Caki2 (cell line): Measurements from ENCODE around the gene MAP3K20. TPM values are rescaled to one million over a fixed set of nuclear protein-coding genes. Genes with fewer than 3 reads are reported as not detected.
"Not testable (repeated sequence)": the region's sequence is repeated elsewhere in the genome, so short reads cannot be mapped to it uniquely, and the experiment has no call there.

ENCODE experiments used
- DNase-seq: peaks from one replicate; pipeline ENCODE4 v3.0.0-alpha.2; 2015; ENCODE audit warnings: low read depth
- in situ Hi-C: cut with HindIII; loops from 2 replicates; pipeline ENCODE4 v1.10.0; 2016; ENCODE audit warnings: low sequenced_read_pairs, low pct_unique_long_range_greater_than_20kb, mixed read lengths
- total RNA-seq: library from RNA; depleted of rRNA; stranded (reverse); fragments of >200 nt; shearing (Covaris generic); gene quantifications from 2 replicates; pipeline ENCODE4 v1.2.3, GENCODE V29; 2014; ENCODE audit warnings: low replicate concordance

The MAP3K20 gene
- total RNA-seq, 1 experiment from 2014 or later: 22.2 TPM

DNA sequence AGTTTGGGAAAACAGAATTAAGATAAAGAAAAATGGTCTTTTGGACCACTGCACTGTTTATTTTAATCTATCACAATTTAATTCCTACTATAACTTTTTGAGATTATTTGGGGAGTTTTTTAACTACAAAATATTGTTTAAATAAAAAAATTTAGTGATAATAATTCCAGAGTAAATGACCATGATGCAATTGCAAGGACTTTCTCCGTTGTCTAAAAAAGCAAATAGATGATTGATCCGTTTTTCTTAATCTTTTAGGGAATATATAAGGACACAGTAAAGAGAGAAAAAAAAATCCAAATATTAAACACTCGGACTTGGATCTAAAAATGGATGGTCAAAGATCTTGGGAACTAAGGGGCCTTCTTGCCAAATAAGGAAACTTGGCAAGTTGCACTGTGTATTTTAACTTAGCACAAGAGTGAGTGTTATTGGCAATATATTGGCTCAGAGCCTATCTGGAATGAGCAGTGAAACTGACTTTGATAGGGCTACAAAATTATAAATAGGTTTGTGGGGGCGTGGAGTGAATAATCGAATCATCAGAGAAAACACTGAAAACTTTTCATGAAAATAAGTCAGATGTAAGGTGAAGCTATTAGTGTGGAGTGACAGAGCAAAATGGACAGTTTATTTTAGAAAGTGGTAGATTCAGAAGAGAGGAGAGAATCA is 2.0 kb downstream of the MAP3K20 start:
- in situ Hi-C loops: no loop called here
- DNase-seq: no peak

DNA sequence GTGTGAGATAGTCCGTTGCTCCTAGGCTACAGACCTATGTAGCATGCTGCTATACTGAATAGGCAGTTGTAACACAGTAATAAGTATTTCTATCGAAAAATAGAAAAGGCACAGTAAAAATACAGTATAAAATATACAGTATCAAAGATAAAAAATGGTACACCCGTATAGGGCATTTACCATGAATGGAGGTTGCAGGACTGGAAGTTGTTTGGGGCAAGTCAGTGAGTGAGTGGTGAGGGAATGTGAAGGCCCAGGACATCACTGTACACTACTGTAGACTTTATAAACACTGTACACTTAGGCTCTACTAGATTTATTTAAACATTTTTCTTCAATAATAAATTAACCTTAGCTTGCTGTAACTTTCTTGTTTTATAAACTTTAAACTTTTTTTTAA is 3.5 kb downstream of the MAP3K20 start:
- in situ Hi-C loops: no loop called here
- DNase-seq: no peak

DNA sequence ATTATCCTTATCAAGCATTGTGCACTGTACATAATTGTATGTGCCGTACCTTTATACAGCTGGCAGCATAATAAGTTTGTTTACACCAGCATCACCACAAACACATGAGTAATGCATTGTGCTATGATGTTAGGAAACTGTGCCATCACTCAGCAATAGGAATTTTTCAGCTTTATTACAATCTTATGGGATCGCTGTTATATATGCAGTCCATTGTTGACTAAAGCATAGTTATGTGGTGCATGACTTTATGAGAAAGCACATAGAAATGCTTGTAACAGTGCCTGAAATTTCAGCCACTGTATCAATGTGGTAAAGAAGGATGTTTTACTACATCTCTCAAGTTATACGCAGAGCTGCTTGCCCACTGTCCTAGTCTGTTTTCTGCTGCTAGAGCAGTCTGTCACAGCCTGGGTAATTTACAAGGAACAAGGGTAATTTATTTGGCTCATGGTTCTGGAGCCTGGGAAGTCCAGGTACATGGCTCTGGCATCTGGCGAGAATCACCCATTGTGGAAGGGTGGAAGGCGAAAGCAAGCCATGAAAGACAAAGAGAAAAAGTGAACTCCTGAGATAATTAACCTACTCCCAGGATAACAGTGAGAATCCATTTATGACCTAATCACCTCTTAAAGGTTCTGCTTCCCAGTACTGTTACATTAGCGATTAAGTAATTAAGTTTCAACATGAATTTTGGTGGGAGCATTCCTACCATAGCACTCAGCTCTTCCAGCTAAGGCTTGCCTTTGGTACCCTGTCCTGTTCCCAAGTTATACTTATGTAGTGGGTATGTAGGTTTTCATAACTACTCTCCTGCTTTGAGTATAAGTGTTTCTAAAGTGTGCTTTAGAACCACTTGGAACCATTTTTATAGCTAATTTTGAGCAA is 4.6 kb downstream of the MAP3K20 start:
- DNase-seq: no peak
- in situ Hi-C loops: no loop called here

DNA sequence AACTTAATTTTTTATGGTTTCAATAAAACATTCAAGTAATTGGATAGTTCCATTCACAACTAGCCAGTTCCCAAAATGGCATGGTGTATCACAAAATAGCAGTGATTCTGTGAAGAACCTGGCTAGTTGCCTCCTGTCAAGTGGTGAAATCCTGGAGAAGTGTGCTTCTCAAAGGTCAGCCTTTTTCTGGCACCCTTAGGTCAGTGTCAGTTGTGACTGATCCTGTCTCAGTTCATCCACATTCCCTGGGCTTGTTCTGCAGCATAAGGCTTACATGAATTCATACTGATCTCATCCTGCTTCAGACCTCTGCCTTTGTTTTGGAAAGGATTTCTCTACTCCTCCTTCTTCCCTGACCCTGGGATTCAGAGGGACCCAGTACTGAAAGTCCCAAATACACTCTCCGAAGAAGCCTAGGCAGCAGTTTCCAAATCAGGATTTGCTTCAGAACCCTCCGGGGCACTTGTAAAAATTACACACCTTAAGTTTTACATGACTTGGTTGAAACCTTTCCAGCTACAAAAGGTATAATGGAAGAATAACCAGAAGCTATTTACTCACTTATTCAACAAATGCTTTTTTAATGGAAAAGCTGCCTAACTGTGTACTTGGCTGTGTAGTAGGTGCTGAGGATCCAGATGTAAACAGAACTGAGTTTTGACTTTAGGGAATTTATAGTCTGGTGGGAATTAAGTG is 11.0 kb downstream of the MAP3K20 start:
- no peak for DNase-seq
- in situ Hi-C loops: no loop called here

DNA sequence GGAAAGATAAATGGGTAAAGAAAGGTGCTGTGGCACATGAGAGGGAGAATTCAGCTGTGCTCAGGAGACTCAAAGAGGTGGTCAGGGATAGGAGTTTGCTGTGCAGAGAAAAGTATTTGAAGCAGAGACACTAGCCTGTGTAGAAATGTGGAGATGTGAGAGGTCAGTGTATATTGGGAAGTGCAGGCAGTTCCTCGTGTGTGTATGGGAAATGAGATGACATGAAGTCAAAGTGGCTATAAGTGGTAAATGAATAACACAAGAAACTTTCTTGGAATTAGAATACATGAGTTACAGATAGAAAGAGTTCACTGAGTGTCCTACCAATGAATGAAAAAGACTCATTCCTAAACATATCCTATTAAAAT is 11.6 kb downstream of the MAP3K20 start:
- no peak for DNase-seq
- in situ Hi-C loops: no loop called here

DNA sequence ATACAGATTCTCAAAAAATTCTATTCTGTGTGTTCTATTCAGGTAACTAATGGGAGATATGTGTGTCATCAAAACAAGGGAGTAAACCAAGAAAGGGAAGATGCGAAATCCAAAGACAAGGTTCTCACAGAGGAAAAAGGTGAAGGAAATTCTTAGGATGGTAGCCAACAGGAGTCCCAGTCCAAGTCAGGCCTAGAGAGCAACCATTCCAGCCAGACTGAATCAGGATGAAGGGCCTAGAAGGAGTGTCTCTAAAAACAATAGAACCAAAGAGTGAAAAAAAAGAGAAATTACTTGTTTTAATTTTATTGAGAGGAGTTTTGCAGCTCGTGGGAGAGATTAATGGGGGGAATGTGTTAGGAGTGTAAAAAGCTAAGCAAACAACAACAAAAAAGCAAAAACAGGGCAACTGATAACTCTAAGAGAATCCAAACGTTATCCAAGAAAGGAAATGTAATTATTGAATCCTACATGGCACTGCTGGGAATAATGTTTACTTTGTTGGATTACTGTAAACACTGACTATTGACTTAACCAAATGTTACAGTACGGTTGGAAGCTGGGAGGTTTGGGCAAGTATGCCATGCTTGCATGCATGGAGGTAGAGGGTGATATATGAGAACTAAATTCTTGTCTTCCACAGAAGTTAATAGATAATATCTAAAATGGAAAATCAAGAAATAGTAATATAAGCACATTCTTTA is 12.3 kb downstream of the MAP3K20 start:
- no peak for DNase-seq

DNA sequence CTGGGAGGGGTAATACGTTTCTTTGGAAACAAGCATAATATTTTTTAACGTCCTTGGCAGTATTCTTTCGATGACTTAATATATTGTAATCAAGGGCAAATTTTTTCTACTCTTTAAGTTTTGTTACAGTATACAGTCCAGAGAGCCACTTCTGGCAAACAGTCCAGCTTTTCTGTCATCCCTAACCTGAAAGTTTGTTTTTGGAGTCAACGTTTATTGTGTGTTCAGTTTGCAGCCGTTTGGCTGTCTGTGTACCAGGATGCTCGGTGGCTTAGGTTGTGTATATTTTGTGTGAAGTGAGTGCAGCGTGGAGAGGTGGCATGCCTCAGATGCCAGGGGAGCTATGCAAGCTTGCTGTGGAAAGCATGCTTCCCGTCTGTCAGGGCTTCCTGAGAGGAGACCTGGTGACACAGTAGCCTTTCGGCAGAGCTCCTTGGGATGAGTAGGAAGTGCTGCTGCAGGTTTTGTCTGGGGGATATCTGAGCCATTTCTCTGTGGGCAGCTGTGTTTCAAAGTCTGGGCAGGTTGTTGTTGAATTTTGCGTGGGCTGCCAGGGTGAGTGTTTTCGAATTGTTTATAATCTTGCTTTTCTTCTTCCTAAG is 14.7 kb downstream of the MAP3K20 start:
- in situ Hi-C loops: no loop called here
- DNase-seq: no peak

More for the DNA sequence above, 12.3 kb downstream of the MAP3K20 start:
- in situ Hi-C loops: no loop called here

DNA sequence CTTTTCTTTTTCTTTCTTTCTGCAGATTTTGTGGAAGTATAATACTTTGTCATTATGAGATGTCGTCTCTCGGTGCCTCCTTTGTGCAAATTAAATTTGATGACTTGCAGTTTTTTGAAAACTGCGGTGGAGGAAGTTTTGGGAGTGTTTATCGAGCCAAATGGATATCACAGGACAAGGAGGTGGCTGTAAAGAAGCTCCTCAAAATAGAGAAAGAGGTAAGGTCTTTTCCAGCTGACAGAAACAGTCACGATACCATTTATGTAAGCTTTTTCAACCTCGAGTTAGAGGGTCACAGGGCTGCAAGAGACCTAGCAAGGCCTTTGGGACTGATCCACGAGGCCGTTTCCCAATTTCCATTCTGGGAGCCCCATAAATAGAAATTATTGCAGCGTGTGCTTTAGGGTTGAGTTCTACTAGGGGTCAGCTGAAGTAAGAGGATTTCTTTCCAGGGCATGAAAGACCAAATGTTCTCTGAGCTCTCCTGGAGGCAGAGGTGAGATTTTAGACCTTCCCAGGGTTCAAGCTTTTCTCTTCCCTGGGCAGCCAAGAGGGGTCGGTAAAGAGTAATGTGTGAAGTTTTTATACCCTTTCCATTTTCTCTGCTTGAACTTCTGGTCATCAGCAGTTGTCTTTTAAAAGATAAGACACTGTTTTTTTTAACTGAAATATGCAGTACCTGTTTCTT is 15.5 kb downstream of the MAP3K20 start:
- in situ Hi-C loops: no loop called here
- no peak for DNase-seq

DNA sequence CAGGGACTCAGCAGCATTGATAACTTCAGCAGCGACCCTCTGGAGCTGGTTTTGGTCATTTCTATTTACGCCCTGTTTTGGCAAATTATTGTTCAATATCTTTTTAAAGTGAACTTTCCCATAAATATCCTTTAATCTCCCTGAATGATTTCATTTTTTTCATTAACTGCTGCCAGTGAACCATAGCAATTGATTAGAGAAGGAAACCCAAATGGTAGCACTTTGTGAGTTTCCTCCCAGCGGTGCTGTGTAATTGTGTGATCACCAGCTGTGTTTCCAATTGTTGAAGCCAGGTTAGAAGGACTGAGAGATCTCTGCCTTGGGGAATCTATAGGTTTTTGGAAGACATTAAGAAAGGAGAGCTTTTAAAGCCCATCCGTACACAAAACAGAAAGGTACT is 16.3 kb downstream of the MAP3K20 start:
- no peak for DNase-seq

DNA sequence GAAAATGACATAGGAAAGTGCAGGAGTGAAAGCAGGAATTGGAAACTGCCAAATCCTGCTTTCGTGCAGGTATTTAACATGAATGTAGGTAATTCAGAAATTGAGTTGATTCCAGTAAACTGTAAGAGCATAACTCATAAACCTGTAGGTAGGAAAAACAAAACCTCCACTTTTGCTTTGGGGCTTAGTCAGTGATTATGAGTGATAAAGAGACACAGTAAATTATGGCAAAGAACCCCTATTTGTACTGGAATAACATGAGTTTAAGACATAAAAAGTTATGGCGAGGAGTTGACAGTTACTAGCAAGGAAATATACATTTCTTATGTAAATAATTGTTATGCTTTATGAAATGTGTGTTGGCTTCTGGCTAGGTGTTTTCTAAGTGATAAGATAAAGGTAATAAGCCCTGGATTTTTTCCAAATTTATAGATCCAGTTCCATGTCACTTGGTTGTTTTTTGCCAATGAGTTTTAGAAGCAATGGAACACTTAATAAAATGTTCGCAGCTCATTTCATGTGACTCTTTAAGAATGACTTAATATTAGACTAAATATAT is 17.3 kb downstream of the MAP3K20 start:
- in situ Hi-C loops: no loop called here
- no peak for DNase-seq

More for the DNA sequence above, 16.3 kb downstream of the MAP3K20 start:
- in situ Hi-C loops: no loop called here

DNA sequence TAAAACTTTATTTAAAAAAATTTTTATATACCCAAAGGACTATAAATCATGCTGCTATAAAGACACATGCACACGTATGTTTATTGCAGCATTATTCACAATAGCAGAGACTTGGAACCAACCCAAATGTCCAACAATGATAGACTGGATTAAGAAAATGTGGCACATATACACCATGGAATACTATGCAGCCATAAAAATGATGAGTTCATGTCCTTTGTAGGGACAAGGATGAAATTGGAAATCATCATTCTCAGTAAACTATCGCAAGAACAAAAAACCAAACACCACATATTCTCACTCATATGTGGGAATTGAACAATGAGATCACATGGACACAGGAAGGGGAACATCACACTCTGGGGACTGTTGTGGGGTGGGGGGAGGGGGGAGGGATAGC is 18.0 kb downstream of the MAP3K20 start:
- DNase-seq, in situ Hi-C loops: not testable (repeated sequence)

DNA sequence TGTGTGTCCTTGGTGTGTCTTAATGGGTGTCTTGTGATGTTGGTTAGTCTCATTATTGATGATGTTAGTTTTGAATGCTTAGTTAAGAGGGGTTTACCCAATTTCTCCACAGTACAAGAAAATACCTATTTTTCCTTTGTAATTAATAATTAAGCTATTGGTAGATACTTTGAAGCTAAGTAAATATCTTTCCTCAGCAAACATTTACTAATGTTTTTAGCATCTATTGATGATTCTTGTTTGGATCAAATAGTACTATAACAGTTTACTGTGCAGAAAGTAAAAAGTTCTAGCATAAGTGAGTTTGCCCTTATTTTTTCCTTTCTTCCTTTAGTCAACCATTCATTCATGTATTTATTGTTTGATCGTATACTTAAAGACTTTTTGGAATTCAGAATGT is 19.1 kb downstream of the MAP3K20 start:
- in situ Hi-C loops: no loop called here
- no peak for DNase-seq

DNA sequence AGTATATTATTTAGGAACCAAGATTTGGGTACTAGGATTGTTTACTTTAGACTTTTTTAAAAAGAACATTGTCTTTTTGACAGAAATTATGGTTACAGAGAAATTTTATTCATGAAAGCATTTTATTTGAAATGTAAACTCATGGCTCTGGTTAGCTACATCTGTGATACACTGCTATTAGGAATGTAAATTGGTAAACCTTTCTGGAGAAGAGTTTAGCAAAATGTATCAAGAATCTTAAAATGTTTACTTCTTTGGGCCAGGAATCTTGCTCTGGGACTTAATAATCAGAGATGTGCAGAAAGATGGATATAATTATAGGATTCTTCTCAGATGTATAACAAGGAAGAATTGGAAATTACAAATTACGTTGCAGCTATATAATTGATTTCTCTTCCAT is 19.7 kb downstream of the MAP3K20 start:
- DNase-seq: no peak
- in situ Hi-C loops: no loop called here

DNA sequence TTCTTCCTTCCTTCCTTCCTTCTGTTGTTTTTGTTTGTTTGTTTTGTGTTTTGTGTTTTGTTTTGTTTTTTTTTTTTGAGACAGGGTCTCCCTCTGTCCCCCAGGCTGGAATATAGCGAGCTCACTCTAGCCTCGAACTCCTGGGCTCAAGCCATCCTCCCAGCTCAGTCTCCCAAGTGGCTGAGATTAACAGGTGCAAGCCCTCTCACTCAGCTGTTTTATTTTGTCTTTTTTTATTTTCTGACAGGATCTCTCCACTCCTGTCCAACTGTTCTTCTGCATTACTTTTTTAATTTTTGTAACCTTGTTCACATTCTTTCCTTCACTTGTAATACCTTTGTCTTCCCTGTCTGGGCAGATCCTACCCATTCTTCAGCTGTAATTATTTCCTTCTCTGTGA is 23.6 kb downstream of the MAP3K20 start:
- no peak for DNase-seq
- in situ Hi-C loops: no loop called here

DNA sequence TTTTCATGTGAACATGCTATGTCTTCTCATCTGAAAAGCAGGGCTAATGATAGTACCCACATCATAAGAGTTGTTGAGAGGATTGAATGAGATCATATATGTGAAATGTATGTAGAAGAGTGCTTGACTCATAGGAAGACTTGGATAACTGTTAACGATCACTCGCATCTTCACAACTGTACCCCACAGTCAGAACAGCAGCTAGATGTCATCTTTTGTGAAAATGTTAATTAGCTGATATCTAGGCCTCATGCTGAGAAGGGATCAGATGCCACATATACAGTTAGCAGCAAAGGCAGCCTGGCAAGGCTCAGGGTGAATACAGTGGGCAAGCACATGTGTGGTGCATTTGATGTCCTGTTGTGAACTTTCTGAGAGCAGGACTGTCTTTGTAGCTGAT is 24.2 kb downstream of the MAP3K20 start:
- no peak for DNase-seq

DNA sequence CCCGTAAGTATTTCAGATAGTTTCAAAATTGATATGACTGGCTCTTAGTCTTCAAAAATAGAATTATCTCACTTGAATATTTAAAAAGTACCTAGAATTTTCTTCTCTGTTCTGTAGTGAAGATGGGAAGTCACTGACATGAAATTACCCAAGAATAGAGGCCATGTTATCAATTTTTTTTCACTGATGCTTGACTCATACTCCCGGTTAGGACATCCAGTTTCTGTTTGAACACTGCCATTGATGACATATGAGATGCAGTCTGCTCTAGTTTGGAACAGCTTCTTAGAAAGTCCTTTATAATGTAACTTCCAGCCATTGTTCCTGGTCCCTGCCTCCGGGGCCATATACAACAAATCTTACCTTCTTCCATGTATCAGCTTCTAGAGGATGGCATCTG is 26.0 kb downstream of the MAP3K20 start:
- no peak for DNase-seq
- in situ Hi-C loops: no loop called here

More for the DNA sequence above, 24.2 kb downstream of the MAP3K20 start:
- in situ Hi-C loops: no loop called here

DNA sequence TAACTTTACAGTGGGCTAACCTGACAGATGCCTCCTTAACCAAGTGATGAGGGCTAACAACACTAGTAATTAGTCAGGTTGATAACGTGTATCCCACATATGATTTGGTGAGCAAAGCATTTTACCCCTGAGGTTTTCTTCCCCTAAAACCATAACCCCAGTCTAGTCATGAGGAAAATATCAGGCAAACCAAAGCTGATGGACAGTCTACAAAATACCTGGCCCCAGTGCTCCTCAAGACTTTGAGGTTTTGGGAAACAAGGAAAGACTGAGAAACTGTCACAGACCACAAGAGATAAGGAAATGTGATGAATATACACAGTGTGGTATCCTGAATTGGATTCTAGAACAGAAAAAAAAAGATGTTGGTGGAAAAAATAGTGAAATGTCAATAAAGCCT is 28.5 kb downstream of the MAP3K20 start:
- in situ Hi-C loops: no loop called here
- DNase-seq: no peak
